ENCODE results near the gene PAM.
"Not testable (repeated sequence)": the region's sequence is repeated elsewhere in the genome, so short reads cannot be mapped to it uniquely, and the experiment has no call there.

Gene PAM

GRCh38 chr5:102905056-102905455, 150.0 kb downstream of the PAM start:
- no peaks in the 10 kb centered on the region for H3K36me3 Mint-ChIP-seq
- DNase-seq: no peak

GRCh38 chr5:102907099-102907498, 152.0 kb downstream of the PAM start:
- H3K36me3 Mint-ChIP-seq, H3K9me3 Mint-ChIP-seq, H3K27ac Mint-ChIP-seq, H3K4me3 Mint-ChIP-seq, DNase-seq, H3K27me3 Mint-ChIP-seq, CTCF ChIA-PET, H3K4me1 Mint-ChIP-seq: not testable (repeated sequence)

More at GRCh38 chr5:102905056-102905455, 150.0 kb downstream of the PAM start:
- CTCF ChIA-PET: no interaction called here
- H3K27me3 Mint-ChIP-seq: no peaks in the 10 kb centered on the region
- no peak overlapping the region for H3K4me3 Mint-ChIP-seq
- H3K4me1 Mint-ChIP-seq: no peaks in the 10 kb centered on the region
- H3K9me3 Mint-ChIP-seq: no peaks in the 10 kb centered on the region
- no peak overlapping the region for H3K27ac Mint-ChIP-seq

- no peak for DNase-seq
- Mint-ChIP-seq H3K36me3 (peaks cover 2% of the 10 kb centered on the region), H3K27ac (no peak overlapping the region), H3K4me3 (no peak overlapping the region), H3K27me3 (no peaks in the 10 kb centered on the region), H3K4me1 (no peaks in the 10 kb centered on the region), H3K9me3 (no peaks in the 10 kb centered on the region)
- CTCF ChIA-PET: no interaction called here
These were observed 155.4 kb downstream of the PAM start for GRCh38 chr5:102910240-102911226.

- CTCF ChIA-PET: no interaction called here
- H3K27ac Mint-ChIP-seq: no peak overlapping the region
- no peak for DNase-seq
- H3K4me1 Mint-ChIP-seq: no peaks in the 10 kb centered on the region
- no peaks in the 10 kb centered on the region for H3K9me3 Mint-ChIP-seq
- no peaks in the 10 kb centered on the region for H3K27me3 Mint-ChIP-seq
- no peak overlapping the region for H3K4me3 Mint-ChIP-seq
- peaks cover 2% of the 10 kb centered on the region for H3K36me3 Mint-ChIP-seq
These were observed 156.9 kb downstream of the PAM start for GRCh38 chr5:102911973-102912372.

GRCh38 chr5:102916109-102916508, 161.0 kb downstream of the PAM start:
- Mint-ChIP-seq H3K27me3 (no peaks in the 10 kb centered on the region), H3K9me3 (no peaks in the 10 kb centered on the region), H3K27ac (no peak overlapping the region), H3K4me3 (no peak overlapping the region), H3K4me1 (no peaks in the 10 kb centered on the region), H3K36me3 (peaks cover 2% of the 10 kb centered on the region)
- CTCF ChIA-PET: no interaction called here
- DNase-seq: no peak

GRCh38 chr5:102918986-102919610, 164.0 kb downstream of the PAM start:
- Mint-ChIP-seq H3K4me3 (no peak overlapping the region), H3K36me3 (peaks cover under 1% of the 10 kb centered on the region), H3K27me3 (no peaks in the 10 kb centered on the region), H3K9me3 (no peaks in the 10 kb centered on the region), H3K27ac (no peak overlapping the region), H3K4me1 (no peaks in the 10 kb centered on the region)
- CTCF ChIA-PET: no interaction called here
- DNase-seq: no peak

GRCh38 chr5:102920762-102921161, 165.7 kb downstream of the PAM start:
- H3K9me3 Mint-ChIP-seq: no peaks in the 10 kb centered on the region
- H3K4me1 Mint-ChIP-seq: no peaks in the 10 kb centered on the region
- H3K4me3 Mint-ChIP-seq: no peak overlapping the region
- H3K27ac Mint-ChIP-seq: no peak overlapping the region
- DNase-seq: no peak
- no peaks in the 10 kb centered on the region for H3K36me3 Mint-ChIP-seq
- CTCF ChIA-PET: no interaction called here
- no peaks in the 10 kb centered on the region for H3K27me3 Mint-ChIP-seq

GRCh38 chr5:102921341-102922044, 166.4 kb downstream of the PAM start:
- no peak for DNase-seq
- Mint-ChIP-seq H3K9me3 (no peaks in the 10 kb centered on the region), H3K4me1 (no peaks in the 10 kb centered on the region), H3K36me3 (no peaks in the 10 kb centered on the region), H3K27ac (no peak overlapping the region), H3K4me3 (no peak overlapping the region), H3K27me3 (no peaks in the 10 kb centered on the region)
- CTCF ChIA-PET: no interaction called here

- Mint-ChIP-seq H3K36me3 (no peaks in the 10 kb centered on the region), H3K4me1 (no peaks in the 10 kb centered on the region), H3K9me3 (no peaks in the 10 kb centered on the region), H3K27me3 (no peaks in the 10 kb centered on the region), H3K4me3 (no peak overlapping the region), H3K27ac (no peak overlapping the region)
- DNase-seq: no peak
- CTCF ChIA-PET: no interaction called here
These were observed 167.1 kb downstream of the PAM start for GRCh38 chr5:102922111-102922720.

GRCh38 chr5:102922799-102923477, 167.8 kb downstream of the PAM start:
- CTCF ChIA-PET: no interaction called here
- Mint-ChIP-seq H3K27ac (no peak overlapping the region), H3K9me3 (no peaks in the 10 kb centered on the region), H3K4me3 (no peak overlapping the region), H3K36me3 (no peaks in the 10 kb centered on the region), H3K27me3 (no peaks in the 10 kb centered on the region), H3K4me1 (no peaks in the 10 kb centered on the region)
- no peak for DNase-seq

- H3K27ac Mint-ChIP-seq: no peak overlapping the region
- DNase-seq: no peak
- CTCF ChIA-PET: no interaction called here
- no peaks in the 10 kb centered on the region for H3K9me3 Mint-ChIP-seq
- H3K4me3 Mint-ChIP-seq: no peak overlapping the region
- H3K4me1 Mint-ChIP-seq: no peaks in the 10 kb centered on the region
- no peaks in the 10 kb centered on the region for H3K36me3 Mint-ChIP-seq
- H3K27me3 Mint-ChIP-seq: no peaks in the 10 kb centered on the region
These were observed 169.9 kb downstream of the PAM start for GRCh38 chr5:102924963-102925362.

- H3K27ac Mint-ChIP-seq: no peak overlapping the region
- no peaks in the 10 kb centered on the region for H3K4me1 Mint-ChIP-seq
- H3K27me3 Mint-ChIP-seq: no peaks in the 10 kb centered on the region
- no peak for DNase-seq
- CTCF ChIA-PET: no interaction called here
- no peaks in the 10 kb centered on the region for H3K36me3 Mint-ChIP-seq
- H3K4me3 Mint-ChIP-seq: no peak overlapping the region
- H3K9me3 Mint-ChIP-seq: no peaks in the 10 kb centered on the region
These were observed 171.9 kb downstream of the PAM start for GRCh38 chr5:102927007-102927406.

GRCh38 chr5:102930244-102930643, 175.1 kb downstream of the PAM start:
- Mint-ChIP-seq H3K36me3 (no peaks in the 10 kb centered on the region), H3K27ac (no peak overlapping the region), H3K4me1 (no peaks in the 10 kb centered on the region), H3K9me3 (no peaks in the 10 kb centered on the region), H3K4me3 (no peak overlapping the region), H3K27me3 (no peaks in the 10 kb centered on the region)
- no peak for DNase-seq
- CTCF ChIA-PET: interaction anchor here (1.0 to 1.1 kb wide), 2 partner anchors 12 to 248 kb away, joined by 3 to 4 read pairs; no protein-coding TSS in a partner anchor

All from activated naive CD4-positive, alpha-beta T cell treated with anti-CD3 and anti-CD28 coated beads, Interleukin-2, amount 10 ng/mL, durations not matched to agents 7 days and 5 days (primary cell).